Activated B cell treated with CpG ODN at 0.5 μM for 24 hours (primary cell): ENCODE measurements around the gene FYN. TPM values are rescaled to one million over a fixed set of nuclear protein-coding genes. Genes with fewer than 3 reads are reported as not detected.

Experiments
- ATAC-seq: fragments of 200-7000 bp; cut with Tn5 transposase; one replicate; pipeline ENCODE4 v1.10.0; 2021; ENCODE audit warnings: low read depth, mild to moderate bottlenecking, moderate library complexity
- CTCF ChIA-PET: fragments of 350-600 bp; sonication (Branson Sonifier 250); formaldehyde crosslinking; loops from one replicate; lab custom pipeline; 2021; ENCODE audit warnings: antibody characterized with exemption; lab: Charles Lee
- POLR2A ChIA-PET: fragments of 350-600 bp; sonication (Branson Sonifier 250); formaldehyde crosslinking; loops from one replicate; lab custom pipeline; 2021; ENCODE audit warnings: antibody characterized with exemption; lab: Charles Lee
- DNase-seq: peaks from one replicate; pipeline ENCODE4 v3.0.0; 2022
- H3K27ac Mint-ChIP-seq: one replicate; pipeline ENCODE4 v1.8.0; 2020; ENCODE audit warnings: mixed read lengths
- H3K27me3 Mint-ChIP-seq: one replicate; pipeline ENCODE4 v1.8.0; 2021; ENCODE audit warnings: mixed read lengths
- H3K36me3 Mint-ChIP-seq: one replicate; pipeline ENCODE4 v1.8.0; 2021; ENCODE audit warnings: low read depth, mixed read lengths
- H3K4me1 Mint-ChIP-seq: one replicate; pipeline ENCODE4 v1.8.0; 2021; ENCODE audit warnings: mixed read lengths
- H3K4me3 Mint-ChIP-seq: one replicate; pipeline ENCODE4 v1.8.0; 2020; ENCODE audit warnings: mild to moderate bottlenecking, mixed read lengths
- H3K9me3 Mint-ChIP-seq: one replicate; pipeline ENCODE4 v1.8.0; 2020; ENCODE audit warnings: mixed read lengths
- intact Hi-C: fragments of 100-400 bp; cut with micrococcal nuclease; formaldehyde crosslinking; loops from one replicate; pipeline ENCODE4 v1.15.1; 2024
- total RNA-seq: library from RNA; stranded (reverse); gene quantifications from 2 replicates; pipeline ENCODE4 v1.2.3, GENCODE V29; 2022
- TF ChIP-seq, protein P1 (sequence below): fragments of 200-600 bp; IDR thresholded peaks from one replicate; pipeline ENCODE4 v1.8.0; 2022; ENCODE audit warnings: antibody characterized with exemption, mild to moderate bottlenecking

Gene FYN
- total RNA-seq, 1 donor from 2014 or later = 64.7 TPM

DNA sequence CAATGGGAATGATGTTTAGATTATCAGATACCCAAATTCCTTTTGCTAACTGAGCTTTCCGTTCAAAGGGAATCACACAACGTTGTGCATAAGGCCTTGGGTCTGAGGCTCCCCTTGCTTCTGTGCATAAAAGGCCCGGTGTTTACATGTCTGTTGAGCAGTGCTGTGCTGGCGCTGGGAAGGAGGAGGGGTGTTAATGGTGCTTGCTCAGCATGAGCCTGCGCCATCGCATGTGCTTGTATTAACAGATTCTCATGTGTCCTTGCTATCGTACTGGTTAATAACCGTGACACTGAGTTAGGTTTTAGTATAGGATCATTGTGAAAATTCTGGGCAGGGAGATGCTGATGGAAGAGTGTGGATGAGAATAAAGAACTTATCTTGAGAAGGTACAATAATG, 205.3 kb downstream of the FYN start:
- no peak for ATAC-seq
- H3K9me3 Mint-ChIP-seq = no peaks in the 10 kb centered on the region
- no peak overlapping the region for H3K27ac Mint-ChIP-seq
- H3K4me1 Mint-ChIP-seq = no peaks in the 10 kb centered on the region
- intact Hi-C loops = no loop called here
- CTCF ChIA-PET = no interaction called here
- TF ChIP-seq, protein P1, sequence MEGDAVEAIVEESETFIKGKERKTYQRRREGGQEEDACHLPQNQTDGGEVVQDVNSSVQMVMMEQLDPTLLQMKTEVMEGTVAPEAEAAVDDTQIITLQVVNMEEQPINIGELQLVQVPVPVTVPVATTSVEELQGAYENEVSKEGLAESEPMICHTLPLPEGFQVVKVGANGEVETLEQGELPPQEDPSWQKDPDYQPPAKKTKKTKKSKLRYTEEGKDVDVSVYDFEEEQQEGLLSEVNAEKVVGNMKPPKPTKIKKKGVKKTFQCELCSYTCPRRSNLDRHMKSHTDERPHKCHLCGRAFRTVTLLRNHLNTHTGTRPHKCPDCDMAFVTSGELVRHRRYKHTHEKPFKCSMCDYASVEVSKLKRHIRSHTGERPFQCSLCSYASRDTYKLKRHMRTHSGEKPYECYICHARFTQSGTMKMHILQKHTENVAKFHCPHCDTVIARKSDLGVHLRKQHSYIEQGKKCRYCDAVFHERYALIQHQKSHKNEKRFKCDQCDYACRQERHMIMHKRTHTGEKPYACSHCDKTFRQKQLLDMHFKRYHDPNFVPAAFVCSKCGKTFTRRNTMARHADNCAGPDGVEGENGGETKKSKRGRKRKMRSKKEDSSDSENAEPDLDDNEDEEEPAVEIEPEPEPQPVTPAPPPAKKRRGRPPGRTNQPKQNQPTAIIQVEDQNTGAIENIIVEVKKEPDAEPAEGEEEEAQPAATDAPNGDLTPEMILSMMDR = no peak
- no peak overlapping the region for H3K4me3 Mint-ChIP-seq
- DNase-seq = no peak
- H3K36me3 Mint-ChIP-seq = peaks cover 57% of the 10 kb centered on the region
- POLR2A ChIA-PET = no interaction called here
- H3K27me3 Mint-ChIP-seq = no peaks in the 10 kb centered on the region

DNA sequence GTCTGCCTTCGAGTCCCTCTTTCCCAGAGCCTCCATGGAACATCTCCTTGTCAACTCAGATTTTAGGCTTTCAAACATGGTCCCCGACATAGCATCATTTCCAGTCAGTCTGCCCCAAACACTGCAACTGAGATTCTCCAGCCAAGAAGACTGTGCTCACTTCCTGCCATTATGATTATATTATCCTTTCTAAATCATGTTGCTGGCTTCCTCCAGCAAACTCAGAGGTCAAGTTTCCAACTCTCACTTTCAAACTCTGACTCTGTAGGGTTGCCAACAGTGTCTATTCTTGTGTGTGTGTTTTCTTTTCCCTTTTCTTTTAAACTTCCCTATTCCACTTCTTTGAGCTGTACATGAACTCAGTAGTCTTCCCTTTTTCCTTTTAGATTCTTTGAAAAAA, 206.4 kb downstream of the FYN start:
- Mint-ChIP-seq H3K27me3 (no peaks in the 10 kb centered on the region), H3K27ac (no peak overlapping the region), H3K36me3 (peaks cover 48% of the 10 kb centered on the region), H3K9me3 (no peaks in the 10 kb centered on the region), H3K4me3 (no peak overlapping the region), H3K4me1 (no peaks in the 10 kb centered on the region)
- ChIA-PET CTCF (no interaction called here), POLR2A (no interaction called here)
- ATAC-seq (no peak), DNase-seq (no peak)
- TF ChIP-seq, protein P1 = no peak
- intact Hi-C loops = no loop called here

DNA sequence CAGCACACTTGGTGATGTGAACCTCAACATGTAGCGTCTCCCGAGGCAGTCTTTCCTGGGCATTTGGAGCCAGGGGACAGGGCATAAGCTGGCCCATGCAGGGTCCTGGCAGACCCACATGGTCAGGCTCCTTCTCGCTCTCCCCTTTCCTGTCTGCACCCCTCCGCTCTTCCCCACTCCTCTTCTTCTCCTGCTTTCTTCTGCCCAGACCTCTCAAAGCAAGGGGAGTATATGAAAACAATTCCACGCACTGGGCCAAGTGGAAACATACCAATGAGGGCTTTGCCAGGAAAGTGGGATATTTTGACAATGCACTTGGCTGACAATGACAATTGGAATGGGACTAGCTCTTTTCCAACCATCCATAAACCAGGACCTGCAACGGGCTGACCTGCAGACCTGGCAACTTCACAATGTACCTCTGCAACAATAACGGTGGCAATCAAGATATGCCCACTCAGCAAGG, 208.7 kb downstream of the FYN start:
- H3K4me3 Mint-ChIP-seq = no peak overlapping the region
- H3K36me3 Mint-ChIP-seq = peaks cover 49% of the 10 kb centered on the region
- ChIA-PET CTCF (no interaction called here), POLR2A (no interaction called here)
- intact Hi-C loops = no loop called here
- no peaks in the 10 kb centered on the region for H3K4me1 Mint-ChIP-seq
- TF ChIP-seq, protein P1 = no peak
- no peaks in the 10 kb centered on the region for H3K9me3 Mint-ChIP-seq
- H3K27ac Mint-ChIP-seq = no peak overlapping the region
- H3K27me3 Mint-ChIP-seq = no peaks in the 10 kb centered on the region
- DNase-seq = no peak
- ATAC-seq = no peak

DNA sequence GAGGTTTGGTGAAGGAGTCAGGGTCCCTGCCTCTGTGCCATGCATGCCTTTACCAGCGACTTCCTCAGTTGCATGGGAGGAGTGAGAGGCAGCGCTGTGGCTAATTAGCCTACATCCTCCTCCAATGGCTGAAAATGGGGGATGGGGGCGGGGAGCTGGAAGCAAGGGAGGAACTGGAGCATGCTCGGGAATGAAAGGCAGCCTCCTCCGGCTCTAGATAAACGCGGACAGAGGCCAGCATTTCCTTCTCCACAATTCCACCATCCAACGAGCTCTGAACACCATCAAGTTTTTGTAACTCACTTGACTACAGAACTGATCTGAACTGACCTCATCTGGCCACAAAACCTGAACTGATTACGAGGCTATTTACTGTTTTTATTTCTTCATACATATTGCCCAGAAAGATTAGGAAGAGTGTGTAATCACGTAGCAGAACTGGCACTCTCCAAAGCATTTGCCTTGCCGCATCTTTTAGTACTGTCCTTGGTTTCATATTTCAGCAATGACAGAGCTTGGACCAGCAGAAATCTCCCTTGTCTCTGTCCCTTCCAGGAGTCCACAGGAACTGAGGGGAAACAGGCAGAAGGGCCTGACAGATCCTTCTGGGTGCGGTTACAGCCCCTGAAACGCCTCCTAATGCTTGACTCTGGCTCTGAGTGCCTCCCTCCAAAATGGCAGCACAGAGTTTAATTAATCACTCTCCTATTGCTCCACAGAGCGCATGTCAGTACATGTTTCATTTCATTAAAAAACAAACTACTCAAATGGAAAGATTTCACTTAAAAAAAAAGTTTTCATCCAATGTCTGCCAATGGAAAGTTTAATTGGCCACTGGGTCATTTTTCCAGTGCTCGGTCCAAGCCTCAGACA, 209.3 kb downstream of the FYN start:
- Mint-ChIP-seq H3K9me3 (no peaks in the 10 kb centered on the region), H3K36me3 (peaks cover 46% of the 10 kb centered on the region), H3K4me1 (no peaks in the 10 kb centered on the region), H3K27me3 (no peaks in the 10 kb centered on the region), H3K4me3 (no peak overlapping the region), H3K27ac (no peak overlapping the region)
- intact Hi-C loops = no loop called here
- CTCF ChIA-PET = no interaction called here
- POLR2A ChIA-PET = no interaction called here
- TF ChIP-seq, protein P1 = no peak
- ATAC-seq = no peak
- DNase-seq = no peak

DNA sequence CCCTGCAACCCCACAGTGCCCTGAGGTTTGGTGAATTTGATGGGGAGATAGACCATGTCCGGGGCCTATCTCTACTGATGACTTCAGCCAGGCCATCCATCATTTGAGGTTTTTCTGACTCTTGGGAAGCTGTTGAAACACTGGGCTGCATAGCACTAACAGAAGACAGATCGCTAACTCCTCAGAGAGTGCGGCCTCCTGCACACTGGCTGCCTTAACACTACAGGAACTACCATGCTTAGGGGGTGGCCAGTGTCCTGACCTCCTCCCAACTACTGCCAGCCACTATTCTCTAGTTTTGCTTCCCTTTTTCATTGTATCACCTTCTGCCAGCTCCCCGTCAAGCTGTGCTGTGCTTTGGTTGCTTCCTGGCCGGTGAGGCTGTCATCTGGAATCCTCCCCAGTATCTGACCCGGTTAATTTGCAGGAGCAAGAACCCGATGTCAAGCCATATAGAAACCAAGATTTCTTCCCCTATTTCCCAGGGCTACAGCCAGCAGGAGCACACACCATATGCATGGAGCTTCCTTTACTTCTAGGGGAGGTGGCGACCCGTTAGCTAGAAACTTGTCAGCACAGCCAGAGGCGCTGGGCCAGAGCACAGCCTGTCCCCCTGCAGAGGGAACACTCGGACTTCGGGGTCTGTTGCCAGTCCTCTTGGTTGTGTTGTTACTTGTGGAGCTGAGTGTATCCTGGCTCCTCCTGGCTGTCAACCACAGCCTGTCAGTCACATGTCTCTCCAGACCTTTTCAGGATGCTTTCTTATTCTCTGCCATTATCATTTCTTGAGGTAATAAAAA, 210.3 kb downstream of the FYN start:
- TF ChIP-seq, protein P1 = no peak
- no peak overlapping the region for H3K27ac Mint-ChIP-seq
- no peaks in the 10 kb centered on the region for H3K9me3 Mint-ChIP-seq

More for the DNA sequence above, 210.3 kb downstream of the FYN start:
- intact Hi-C loops = no loop called here
- no peak overlapping the region for H3K4me3 Mint-ChIP-seq
- H3K27me3 Mint-ChIP-seq = no peaks in the 10 kb centered on the region
- DNase-seq (no peak), ATAC-seq (no peak)
- POLR2A ChIA-PET = no interaction called here
- CTCF ChIA-PET = no interaction called here
- no peaks in the 10 kb centered on the region for H3K4me1 Mint-ChIP-seq
- peaks cover 37% of the 10 kb centered on the region for H3K36me3 Mint-ChIP-seq
